NCI-H526 (cell line): ENCODE data around the gene GALNT16.
A peak's percentile ranks its signal among the peaks of the same experiment; 100 is the strongest.

Source experiments
- DNase-seq, 2 experiments: peaks; one replicate each; lab custom pipeline; 2025; lab: John Stamatoyannopoulos, UW

Gene GALNT16

GRCh38 chr14:69337984-69338383 is 78.0 kb downstream of the GALNT16 start:
- DNase-seq, result no peak

GRCh38 chr14:69339426-69339825 is 79.5 kb downstream of the GALNT16 start:
- DNase-seq, result no peak

DNA sequence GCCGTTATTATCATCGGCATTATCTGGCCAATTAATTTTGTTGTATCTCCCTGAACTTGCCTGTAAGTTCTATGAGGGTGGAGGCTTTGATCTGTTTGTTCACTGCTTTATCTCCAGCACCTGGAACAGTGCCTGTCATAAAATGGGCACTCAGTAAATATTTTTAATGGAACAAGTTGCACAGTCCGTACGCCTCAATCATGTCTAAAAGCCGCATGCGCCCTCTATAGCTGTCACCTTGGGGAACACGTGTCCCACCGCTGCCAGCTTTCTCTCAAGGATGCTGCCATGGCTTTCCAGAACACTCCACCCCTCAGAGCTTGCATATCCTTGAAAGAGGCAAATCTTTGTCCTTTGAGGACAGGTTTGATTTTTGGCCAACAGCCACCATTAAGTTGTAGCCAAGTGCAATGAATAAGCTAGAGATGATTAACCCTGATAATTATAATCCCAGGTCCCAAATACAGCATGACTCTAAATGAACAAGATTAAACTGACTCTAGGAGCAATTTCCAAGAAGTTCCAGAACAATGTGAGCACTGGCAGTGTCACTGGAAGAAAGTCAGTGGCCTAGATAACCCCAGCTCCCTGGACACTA is 83.1 kb downstream of the GALNT16 start:
- DNase-seq, result peak in 1 of 2 experiments; percentile 78

- DNase-seq, result no peak
Observed at GRCh38 chr14:69344171-69344570, 84.2 kb downstream of the GALNT16 start.

DNA sequence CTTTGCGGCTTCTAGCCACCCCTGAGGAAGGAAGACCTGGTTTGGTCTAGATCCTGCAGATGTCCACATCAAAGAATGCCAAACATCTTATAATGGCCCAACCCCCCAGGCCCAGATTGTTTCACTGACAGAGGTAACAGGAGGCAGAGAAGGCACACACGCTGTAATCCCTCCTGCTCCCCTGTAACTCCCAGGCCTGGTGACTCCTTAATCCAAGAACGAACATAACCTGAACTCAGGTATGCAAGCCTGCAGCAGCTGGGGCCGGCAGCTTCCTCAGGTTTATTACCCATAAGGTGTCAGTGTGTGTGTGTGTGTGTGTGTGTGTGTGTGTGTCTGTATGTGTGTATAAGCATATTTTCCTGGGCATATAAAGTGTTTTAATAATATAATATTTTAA is 85.4 kb downstream of the GALNT16 start:
- peak in 1 of 2 experiments; percentile 19 for DNase-seq

DNA sequence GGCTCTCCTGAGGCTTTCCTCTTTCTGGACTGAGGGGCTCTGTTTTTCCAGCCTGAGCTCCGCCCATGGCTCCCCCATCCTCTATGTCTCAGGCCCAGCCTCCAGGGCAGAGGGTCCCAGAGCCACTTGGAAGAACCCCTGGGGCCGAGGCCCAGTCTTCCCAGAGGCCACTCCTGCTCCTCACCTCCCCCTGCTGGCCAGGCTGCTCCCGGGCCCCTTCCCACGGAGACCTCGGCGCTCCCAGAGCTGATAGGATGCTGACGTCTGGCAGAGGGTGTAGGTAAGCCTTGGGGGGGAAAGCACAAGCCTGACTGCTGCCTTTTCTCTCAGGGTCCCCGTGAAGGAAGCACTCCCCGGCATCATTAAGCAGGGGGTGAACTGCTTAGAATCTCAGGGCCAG is 86.8 kb downstream of the GALNT16 start:
- DNase-seq, result peak in 1 of 2 experiments; percentile 58

- no peak for DNase-seq
Observed at GRCh38 chr14:69349091-69349777, 89.3 kb downstream of the GALNT16 start.

DNA sequence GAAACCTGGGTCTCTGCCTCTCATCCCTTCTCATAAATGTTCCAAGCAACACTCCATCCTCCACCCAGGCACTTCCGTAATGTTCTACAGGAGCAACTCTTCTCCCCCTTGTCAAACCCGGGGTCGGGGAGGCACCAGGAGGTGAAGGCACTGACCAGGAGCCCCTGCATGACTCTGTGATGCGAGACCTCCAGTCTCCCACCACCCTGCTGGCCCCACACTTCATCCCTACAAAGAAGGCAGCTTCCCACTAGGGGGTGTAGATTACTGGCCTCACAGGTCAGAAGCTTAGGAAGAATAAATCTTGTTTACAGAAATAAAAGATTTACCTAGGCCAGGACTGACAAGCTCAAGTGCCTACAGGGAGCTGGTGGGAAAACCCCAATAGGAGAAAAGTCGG is 90.9 kb downstream of the GALNT16 start:
- DNase-seq, result no peak

DNA sequence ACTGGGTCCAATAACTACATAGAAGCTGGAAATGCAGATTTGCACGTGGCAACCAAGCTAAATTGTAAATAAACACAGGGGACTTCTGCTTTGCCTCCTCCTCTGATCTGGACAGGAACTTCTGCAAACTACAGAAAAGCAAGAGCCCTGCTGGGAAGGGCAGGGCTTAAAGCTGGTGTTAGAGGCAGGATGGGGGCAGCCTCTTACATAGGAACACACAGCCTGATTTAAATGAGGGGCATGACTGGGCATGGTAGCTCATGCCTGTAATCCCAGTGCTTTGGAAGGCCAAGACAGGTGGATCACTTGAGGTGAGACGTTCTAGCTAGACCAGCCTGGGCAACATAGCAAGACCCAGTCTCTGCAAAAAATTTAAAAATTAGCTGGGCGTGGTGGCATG is 91.4 kb downstream of the GALNT16 start:
- DNase-seq, result peak in 1 of 2 experiments; percentile 21

DNA sequence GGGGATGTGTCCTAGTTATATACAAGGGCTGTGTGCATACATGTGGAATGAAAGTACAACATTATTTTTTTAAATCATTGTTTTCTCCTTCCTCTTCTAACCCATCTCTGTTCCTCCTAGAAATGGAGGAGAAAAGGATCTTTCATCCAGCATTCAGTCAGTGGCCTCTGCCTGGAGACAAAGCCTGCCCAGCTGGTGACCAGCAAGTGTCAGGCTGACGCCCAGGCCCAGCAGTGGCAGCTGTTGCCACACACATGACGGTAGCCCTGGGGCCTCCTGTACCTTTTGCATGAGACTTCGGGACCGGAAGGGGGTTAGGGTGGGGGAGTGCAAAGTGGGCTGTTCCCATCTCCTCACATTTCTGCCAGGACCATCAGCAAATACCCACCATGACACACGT is 92.0 kb downstream of the GALNT16 start:
- DNase-seq, result no peak

GRCh38 chr14:69353168-69353567 is 93.2 kb downstream of the GALNT16 start:
- DNase-seq, result no peak

GRCh38 chr14:69354383-69355153 is 94.6 kb downstream of the GALNT16 start:
- no peak for DNase-seq

DNA sequence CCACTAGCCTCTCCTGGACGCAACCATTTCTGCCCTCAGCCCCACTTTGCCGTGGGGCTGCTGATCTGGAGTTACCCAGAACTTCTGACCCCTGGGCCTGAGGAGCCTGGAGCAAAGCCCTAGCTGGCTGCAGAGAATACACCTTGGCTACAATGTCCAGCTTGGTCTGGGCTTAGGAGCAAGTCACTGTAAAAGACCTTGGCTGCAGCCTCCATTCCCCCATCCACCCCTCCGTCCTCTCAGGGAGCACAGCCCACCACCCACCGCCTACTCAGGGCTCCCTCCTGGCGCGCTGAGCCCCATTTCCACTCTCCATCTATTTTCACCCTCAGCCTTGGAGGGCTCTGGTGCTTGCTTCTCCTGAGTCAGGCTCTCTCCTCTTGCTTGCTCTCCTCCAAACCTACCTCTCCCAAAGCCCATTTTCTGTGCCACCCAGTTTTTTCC is 95.2 kb downstream of the GALNT16 start:
- no peak for DNase-seq

DNA sequence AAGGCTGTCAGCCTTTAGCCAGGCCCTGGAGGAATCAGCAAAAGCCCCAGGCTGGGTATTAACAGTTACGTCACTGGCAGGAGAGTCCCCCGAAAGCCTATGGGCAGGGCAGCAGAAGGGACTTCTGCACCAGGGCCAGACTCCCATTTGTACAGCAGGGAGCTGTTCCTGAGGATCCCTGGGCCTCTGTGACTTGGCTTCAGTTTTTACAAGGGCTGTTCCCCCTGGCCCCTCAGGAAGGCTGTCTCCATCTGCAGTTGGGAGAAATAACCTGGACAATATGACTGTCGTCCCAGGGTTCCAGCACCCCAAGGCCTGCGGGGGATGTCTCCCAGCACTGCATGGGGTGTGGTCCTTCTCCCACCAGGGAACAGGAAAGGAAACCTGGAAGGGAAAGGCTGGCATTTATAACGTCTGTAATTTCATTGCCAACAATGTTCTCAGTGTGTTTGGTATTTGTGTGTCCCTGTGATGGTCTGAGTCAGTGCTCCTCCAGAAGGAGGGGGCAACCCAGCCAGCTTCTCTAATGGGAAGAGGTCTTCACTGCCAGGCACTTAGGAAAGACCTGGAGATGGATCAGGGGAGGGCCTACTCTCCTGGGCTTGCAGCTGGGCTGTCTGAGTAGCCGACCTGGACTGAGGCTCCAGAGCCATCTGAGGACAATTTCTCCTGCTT is 95.8 kb downstream of the GALNT16 start:
- DNase-seq, result no peak

DNA sequence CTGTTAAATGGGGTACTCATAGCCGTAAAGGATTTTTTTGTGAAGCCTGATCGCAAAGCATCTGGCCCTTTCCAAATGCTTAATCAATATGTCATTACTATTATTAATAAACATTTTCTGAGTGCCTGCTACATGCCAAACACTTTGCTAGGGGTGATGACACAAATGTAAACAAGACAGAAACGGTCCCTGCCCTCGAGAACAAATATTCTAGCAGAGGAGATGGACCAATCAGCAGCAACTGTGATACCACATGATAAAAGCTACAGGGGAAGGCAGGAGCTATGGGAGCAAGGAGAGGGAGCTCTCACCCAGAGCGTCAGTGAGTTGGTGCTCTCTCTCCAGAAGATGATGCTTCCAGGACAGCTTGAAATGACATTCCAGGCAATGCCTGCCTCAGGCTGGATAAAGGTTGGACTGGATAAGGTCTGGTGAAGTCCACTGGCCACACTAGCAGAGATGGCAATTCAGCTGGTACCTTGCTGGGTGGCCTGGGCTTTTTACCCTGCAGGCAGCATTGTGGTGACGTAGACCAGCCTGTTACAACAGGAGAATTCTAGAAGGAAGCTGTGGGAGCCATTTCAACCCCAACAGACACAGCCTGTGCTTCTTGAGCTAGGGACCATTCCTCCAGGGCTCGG is 97.1 kb downstream of the GALNT16 start:
- DNase-seq, result no peak

GRCh38 chr14:69357544-69358200 is 97.7 kb downstream of the GALNT16 start:
- no peak for DNase-seq

- DNase-seq, result no peak
Observed at GRCh38 chr14:69358233-69358963, 98.4 kb downstream of the GALNT16 start.

- no peak for DNase-seq
Observed at GRCh38 chr14:69358966-69359365, 99.0 kb downstream of the GALNT16 start.

DNA sequence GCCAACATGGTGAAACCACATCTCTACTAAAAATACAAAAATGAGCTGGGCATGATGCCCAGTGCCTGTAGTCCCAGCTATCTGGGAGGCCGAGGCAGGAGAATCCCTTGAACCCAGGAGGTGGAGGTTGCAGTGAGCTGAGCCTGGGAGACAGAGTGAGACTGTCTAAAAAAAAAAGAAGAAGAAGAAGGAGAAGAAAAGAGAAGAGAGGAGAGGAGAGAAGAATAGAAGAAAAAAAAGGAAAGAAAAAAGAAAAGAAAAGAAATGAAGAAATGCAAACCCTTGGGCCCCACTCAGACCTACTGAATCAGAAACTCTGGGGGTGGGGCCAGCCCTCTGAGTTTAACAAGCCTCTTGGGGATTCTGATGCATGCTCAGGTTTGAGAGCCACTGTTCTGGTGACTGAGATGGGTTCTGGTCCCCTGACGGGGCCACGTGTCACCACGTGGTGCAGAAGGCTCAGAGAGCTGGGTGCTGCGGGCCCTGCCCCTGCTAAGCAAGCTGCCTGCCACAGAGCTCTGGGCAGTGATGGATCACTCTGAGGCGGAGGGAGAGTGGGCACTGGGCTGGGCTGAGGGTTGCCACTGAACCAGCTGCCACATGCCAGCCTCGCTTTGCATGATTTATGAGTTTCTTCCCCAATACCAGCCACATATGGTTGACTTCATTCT is 100.6 kb downstream of the GALNT16 start:
- peak; percentile 21 to 70 for DNase-seq

- DNase-seq, result peak in 1 of 2 experiments; percentile 39
Observed at GRCh38 chr14:69363055-69363454, 103.1 kb downstream of the GALNT16 start.
